GM18951 (cell line): Measurements from ENCODE around the gene SYNE3.

Experiments
- POLR2A ChIP-seq: IDR thresholded peaks from 4 replicates; pipeline ENCODE4 v1.6.1; 2011; ENCODE audit warnings: mild to moderate bottlenecking; ENCODE audit not compliant: insufficient read length, insufficient read depth; ENCODE audit errors: extremely low read depth
- in situ Hi-C: fragments of 300-500 bp; cut with MboI; formaldehyde crosslinking; loops from one replicate; pipeline ENCODE4 v1.12.0; 2022; ENCODE audit warnings: low sequenced_read_pairs, mixed read lengths, inconsistent platforms; ENCODE audit not compliant: unreplicated experiment

SYNE3 gene

DNA sequence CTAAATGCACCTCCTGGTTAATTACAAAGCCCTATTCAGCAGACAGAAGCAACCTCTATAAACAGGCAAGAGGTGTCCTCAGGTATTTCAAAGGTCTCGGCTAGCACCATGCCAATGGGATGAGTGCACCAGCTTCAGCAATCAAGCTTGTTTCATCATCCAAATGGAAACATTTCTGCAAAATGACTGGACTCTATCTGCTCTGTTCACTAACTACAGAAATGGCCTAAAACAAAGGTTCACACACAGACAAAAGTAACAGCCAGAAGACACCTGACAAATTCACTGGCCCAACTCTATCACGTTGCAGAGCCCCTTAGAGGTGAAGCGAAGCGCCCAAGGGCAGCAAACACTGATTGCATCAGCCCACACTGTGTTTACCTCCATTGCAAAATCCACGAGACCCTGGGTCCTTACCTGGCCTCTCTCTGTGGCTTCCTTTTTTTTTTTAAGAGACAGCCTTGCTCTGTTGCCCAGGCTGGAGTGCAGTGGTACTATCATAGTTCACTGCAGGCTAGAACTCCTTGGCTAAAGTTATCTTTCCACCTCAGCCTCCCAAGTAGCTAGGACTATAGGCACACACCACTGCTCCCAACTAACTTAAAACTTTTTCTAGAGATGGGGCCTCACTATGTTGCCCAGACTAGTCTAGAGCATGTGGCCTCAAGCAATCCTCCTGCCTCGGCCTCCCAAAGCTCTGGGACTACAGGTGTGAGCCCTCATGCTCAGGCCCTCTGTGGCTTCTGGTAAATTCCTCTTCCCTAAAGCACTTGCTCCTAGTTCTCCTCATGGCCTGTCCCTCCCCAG, 8.5 kb upstream of the SYNE3 start:
- in situ Hi-C loops = loop anchor here (5.0 kb wide), 1 partner anchor 83 kb away; no protein-coding TSS in a partner anchor
- no peak for TF ChIP-seq POLR2A

GRCh38 chr14:95523815-95524448, 7.5 kb upstream of the SYNE3 start:
- TF ChIP-seq POLR2A = no peak
- in situ Hi-C loops = no loop called here

DNA sequence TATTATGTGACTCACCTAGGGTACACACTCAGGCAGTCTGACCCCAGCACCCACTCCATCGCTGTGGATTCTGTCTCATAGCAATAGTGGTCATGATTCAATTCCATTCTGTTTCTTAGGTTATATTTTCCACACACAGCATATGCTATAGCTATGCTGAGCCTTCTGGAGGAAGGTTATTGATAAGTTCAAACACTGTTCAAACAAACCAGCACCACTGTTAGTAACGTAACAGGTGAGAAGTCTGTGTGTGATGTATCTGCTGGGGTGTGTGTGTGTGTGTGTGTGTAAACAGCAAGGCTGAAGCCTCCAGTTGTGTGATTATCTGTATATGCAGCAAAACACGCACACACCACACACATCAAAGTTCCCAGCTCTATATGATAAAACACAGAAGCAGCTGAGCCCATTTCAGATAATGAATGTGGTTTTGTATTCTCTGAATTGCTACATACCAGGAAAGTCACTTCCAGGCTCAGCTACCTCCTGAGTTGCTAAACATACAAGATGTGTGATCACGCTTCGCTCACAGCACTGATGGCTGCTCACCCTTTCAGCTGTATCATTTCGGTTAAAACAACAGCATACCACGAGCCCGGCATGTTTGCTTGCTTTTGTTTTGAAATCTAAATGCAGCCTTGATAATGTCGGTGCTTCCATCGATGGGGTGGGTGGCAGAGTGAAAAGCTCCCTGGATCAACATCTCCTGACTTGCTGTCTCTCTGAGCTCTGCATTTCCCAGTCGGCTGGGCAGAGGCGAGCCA, 6.8 kb upstream of the SYNE3 start:
- in situ Hi-C loops = no loop called here
- no peak for TF ChIP-seq POLR2A

- in situ Hi-C loops = no loop called here
- no peak for TF ChIP-seq POLR2A
These were observed 6.1 kb upstream of the SYNE3 start for GRCh38 chr14:95522556-95522955.

GRCh38 chr14:95522116-95522515, 5.7 kb upstream of the SYNE3 start:
- no peak for TF ChIP-seq POLR2A

DNA sequence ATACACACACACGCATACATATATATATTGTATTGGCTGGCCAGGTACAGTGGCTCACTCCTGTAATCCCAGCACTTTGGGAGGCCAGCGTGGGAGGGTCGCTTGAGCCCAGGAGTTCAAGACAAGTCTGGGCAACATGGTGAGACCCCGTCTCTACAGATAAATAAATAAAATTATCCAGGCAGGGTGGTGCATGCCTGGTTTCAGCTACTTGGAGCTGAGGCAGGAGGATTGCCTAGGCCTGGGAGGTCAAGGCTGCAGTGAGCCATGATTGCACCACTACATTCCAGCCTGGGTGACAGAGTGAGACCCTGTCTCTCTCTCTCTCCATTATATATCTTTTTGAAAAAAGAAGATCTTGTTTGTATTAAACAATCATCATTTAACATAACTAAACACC, 4.6 kb upstream of the SYNE3 start:
- in situ Hi-C loops = no loop called here
- TF ChIP-seq POLR2A = no peak

More at GRCh38 chr14:95522116-95522515, 5.7 kb upstream of the SYNE3 start:
- in situ Hi-C loops = no loop called here

DNA sequence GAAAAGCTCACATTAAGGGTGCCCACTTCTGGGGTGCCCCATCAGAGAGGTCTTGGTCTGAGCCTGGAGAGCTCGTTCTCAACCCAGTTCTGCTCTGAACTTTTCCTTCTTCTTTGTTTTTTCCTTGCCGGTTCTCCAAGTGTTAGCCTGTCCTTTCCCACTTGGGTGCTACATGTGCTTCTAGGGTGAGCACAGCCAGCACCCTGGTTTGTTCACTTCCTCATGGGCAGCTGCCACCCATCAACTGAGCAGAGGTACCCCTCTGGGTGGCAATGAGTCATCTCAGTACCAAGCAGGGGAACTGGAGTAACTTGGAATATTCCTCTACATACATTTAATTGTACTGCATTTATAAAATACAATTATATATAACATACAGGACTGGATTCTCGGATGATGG, 3.9 kb upstream of the SYNE3 start:
- no peak for TF ChIP-seq POLR2A
- in situ Hi-C loops = no loop called here

GRCh38 chr14:95519699-95520098, 3.2 kb upstream of the SYNE3 start:
- in situ Hi-C loops = no loop called here

DNA sequence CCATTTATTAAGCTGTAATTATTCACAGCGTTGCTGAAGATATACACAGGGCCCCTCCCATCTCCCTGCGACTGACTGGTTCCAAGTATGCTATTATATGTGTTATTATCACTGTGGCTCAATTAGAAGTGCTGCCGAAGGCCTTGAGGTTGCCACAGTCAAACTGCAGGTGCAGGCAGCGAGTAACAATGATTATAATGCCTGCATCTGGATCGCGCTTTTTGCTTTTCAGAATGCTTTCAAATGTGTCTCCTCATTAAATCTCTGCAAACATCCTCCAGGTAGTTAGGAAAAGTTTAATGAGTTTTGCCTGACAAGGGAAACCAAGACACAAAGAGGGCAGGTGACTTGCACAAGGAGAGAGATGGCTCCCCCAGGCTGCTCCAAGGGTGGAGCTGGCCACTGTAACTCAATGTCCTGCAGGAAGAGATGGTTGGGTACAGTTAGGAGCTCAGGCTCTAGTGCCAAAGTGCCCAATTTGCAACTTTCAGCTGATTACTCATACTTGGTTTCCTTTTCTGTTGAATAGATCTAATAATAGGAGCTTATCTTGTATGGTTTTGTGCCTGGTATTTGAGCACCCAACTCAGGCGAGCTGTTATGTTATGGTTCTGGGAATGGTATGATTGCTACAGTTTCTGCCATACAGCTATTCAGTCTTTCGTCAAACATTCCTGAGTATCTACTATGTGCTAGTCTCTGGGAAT, 1.7 kb upstream of the SYNE3 start:
- no peak for TF ChIP-seq POLR2A
- in situ Hi-C loops = no loop called here

More at GRCh38 chr14:95519699-95520098, 3.2 kb upstream of the SYNE3 start:
- TF ChIP-seq POLR2A = peak; percentile 35

DNA sequence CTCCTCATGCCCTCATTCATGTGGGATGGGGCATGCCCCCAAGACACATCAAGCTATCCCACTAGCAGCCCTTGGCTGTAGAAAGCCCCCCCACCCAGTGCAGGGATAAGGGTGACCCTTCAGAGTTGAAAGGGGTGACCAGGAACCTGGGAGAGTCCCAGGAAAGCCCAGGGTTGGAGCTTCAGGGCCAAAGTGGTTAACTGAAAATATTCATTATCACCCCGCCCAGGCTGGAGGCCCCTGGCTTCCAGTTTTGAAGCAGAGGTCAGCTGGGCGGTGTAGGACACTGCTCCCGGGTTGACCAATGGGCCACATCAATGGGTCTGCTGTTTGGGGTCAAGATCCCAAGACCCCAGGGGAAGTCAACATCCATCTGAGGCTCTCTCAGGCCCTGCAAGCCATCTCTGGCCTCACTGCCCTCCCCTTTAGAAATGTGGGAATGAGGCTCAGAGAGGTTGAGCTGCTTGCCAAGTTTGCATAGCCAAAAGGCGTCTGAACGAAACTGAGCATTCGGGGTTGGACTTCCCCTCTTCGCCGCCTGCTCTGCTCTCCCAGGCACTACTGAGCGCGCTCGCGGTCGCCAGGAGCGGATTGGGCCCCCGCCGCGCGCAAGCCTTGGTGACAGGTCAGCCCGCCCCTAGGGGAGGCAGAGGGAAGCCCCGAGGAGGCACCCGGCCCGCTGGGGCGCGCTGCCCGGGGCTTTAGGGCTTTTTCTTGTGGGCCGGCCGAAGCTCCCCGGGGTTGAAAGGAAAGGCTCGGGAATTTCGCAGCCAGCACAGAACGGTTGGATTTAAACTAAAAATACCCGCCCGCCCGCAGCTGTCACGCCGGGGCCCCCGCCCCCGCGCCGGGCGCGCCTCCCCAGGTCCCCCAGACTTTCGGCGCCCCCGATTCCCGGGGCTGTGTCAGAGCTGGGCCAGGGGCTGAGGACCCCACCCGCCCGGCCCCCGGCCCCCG, 576 bp downstream of the SYNE3 start:
- TF ChIP-seq POLR2A = peak; percentile 69
- in situ Hi-C loops = no loop called here

DNA sequence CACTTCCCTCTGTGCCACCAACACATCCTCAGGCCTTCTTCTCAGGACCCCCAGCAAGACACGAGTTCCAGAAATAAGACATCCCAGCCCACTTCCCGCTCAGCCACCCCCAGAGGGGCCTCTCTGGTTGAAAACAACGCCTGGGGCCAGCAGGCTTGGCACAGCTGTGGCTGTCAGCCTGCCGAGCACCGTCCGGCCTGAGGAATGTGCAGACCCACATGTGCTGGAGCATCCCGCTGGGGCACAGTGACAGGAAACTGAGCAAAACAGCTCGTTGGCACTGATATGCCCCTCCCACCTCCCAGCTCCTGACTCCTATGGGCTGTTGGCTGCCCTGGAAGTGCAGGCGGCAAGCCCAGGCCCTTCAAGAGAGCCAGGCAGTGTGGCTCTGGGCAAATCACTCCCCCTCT, 1.4 kb downstream of the SYNE3 start:
- peak; percentile 53 for TF ChIP-seq POLR2A
- in situ Hi-C loops = no loop called here
